ENCODE data around the gene SEPTIN12.

Gene SEPTIN12

DNA sequence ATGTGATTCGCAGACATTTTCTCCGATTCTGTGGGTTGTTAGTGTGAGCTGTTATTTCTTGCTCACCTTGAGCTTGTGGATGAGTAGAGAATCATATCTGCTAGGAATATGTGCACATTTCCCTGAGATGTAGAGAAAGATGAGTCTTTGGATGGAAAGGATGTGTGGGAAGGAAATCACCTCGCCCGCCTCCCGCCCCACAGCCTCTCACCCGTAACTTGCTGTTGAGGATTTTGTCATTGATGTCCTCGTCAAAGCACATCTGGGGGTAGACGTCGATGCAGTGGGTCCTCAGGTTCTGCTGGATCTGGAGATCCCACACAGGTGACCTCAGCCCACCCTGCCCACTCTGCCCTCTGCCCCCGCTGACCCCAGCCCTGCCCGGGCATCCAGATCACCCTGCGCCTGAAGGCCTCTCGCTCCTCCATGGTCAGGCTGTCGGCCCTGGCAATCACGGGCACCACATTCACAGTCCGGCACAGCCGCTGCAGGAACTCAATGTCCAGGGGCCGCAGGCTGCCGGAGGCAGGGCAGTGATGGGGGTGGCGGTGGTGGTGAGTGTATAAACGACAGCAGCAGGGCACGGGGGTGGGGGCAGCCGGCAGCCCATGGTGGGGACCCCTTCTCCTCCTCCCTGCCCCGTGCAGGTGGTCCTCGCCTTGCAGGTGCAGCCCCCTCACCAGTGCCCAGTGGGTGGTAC lies 4.7 kb downstream of the SEPTIN12 start:
- DNase-seq: no peak

DNA sequence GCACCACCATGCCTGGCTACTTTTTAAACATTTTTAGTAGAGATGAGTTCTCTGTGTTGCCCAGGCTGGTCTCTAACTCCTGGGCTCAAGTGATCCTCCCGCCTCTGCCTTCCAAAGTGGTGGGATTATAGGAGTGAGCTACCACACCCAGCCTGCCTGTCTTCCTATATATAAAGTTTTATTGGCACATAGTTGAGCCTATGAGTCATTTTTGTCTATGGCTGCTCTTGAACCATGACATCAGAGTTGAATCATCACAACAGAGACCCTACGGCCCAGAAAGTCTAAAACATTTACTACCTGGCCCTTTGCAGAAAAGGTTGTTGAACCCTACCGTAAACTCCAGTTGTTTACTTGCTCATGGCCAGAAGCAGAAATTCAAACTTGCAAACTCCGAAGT lies 7.9 kb downstream of the SEPTIN12 start:
- peak; percentile 45 for DNase-seq

DNA sequence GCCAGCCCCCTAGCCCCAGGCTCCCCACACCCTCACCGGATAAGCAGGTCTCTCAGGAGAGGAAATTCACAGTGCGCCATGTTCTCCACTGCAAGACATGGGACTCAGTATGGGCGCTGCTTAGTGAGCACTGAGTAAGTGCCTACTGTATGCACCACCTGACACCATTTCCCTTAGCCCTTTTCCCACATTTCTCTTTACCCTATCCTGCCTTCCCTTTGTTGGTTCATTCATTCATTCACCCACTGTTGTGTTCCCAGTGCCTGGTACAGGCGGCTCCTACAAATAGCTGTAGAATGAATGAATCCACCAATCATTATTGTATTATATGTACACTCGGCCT lies 10.1 kb downstream of the SEPTIN12 start:
- DNase-seq: no peak

DNA sequence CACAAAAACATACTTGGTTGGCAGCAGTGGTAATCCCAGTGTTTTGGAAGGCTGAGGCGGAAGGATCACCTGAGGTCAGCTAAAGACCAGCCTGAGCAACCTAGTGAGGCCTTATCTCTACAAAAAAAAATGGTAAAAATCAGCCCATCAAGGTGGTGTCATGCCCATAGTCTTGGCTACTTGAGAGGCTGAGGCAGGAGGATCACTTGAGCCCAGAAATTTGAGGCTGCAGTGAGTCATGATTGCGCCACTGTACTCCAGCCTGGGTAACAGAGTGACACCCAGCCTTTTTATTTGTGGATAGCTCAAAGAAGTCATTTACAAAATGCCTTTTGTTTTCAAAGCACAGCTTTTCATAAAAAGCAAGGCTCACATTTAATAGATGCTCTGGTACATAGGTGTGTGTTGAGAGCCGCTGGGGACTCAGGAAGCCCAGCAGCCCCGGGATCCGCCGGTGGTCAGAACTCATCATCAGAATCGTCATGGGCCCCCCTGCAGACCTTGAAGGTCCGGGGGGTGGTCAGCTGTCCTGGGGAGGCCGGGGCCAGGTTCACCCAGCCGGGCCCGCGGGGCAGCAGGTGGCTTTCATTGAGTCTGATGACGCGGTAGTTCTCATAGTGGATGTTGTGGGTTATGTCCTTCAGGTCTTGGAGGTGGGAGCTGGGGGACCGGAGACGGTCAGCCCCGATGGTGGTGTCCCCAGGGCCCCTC lies 10.7 kb downstream of the SEPTIN12 start:
- DNase-seq: no peak

DNA sequence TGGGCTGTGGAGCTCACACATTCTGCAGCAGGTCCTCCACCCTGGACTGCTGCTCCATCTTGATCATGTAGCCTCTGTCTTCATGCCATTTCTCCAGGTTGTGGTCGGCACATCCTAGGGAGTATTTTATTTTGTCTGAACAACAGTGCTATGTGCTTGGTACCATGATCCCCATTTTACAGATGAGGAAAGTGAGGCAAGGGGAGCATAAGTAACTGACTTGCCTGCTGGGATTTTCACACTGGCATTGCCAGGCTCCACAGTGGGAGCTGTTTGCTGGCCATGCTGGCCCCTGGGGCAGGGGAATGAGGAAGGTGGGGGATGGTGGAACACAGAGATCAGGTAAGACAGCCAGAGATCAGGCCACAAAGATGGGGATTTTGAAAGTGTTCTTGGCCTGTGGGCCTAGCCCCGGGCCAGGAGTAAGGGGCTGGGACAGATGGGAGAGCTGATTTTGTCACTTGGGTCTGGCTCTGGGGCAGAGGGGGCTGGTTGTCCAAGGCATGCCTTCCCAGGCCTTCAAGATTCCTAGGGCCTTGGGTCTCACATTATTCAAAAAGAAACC lies 11.9 kb downstream of the SEPTIN12 start:
- DNase-seq: no peak

DNA sequence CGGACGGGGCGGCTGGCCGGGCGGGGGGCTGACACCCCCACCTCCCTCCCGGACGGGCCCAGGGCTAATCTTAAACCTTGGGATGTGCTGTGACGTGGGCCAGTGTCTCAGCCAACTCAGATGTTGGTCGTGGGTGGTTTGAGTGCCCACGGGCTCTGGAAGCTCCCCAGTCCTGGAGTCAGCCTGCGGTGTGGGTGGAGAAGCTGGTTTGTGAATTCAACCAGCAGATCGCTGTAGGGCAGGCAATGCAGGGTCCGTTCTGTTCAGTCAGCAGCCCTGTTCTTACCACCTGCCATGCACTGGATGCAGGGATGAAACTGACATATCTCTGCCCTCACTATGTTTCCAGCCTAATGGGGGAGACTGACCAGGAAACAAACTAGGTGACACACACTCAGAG lies 13.1 kb downstream of the SEPTIN12 start:
- DNase-seq: no peak

DNA sequence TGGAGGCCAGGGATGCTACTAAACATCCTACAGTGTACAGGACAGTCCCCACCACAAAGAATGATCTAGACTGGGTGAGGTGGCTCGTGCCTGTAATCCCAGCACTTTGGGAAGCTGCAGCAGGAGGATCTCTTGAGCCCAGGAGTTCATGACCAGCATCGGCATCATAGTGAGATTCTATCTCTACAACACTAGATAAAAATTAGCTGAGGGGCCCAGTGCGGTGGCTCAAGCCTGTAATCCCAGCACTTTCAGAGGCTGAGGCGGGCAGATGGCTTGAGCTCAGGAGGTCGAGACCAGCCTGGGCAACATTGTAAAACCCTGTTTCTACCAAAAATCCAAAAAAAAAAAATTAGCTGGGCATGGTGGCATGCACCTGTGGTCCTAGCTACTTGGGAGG lies 15.8 kb downstream of the SEPTIN12 start:
- DNase-seq: no peak

DNA sequence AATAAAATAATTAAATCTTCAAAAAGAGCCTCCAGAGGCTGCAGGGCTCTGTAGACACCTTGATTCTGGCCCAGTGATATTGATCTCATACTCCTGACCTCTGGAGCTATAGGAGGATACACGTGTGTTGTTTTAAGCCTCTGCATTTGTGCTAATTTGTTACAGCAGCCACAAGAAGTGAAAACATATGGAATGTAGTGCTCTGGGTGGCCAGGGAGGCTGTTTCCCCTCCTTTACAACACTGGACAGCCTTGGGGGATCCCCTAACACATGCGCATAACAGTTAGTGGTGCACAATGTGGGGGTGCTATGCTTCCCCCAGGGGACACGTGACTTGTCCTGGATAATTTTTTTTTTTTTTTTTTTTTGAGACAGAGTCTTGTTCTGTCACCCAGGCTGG lies 16.5 kb downstream of the SEPTIN12 start:
- DNase-seq: no peak

DNA sequence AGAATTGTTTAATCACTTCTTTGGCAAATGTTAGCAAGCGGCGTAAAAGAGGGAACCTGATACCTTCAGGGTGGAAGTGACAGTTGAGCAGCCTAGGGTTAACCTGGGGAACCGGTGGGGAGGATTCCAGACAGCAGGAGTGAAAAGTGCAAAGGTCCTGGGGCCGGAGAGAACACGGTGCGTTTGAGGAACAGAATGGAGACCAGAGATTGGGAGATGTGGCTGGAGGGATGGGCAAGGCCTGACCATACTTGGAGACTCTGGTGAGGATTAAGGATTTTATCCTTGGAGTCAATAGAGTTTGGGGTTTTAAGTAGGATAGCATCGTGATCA lies 18.9 kb downstream of the SEPTIN12 start:
- DNase-seq: no peak

DNA sequence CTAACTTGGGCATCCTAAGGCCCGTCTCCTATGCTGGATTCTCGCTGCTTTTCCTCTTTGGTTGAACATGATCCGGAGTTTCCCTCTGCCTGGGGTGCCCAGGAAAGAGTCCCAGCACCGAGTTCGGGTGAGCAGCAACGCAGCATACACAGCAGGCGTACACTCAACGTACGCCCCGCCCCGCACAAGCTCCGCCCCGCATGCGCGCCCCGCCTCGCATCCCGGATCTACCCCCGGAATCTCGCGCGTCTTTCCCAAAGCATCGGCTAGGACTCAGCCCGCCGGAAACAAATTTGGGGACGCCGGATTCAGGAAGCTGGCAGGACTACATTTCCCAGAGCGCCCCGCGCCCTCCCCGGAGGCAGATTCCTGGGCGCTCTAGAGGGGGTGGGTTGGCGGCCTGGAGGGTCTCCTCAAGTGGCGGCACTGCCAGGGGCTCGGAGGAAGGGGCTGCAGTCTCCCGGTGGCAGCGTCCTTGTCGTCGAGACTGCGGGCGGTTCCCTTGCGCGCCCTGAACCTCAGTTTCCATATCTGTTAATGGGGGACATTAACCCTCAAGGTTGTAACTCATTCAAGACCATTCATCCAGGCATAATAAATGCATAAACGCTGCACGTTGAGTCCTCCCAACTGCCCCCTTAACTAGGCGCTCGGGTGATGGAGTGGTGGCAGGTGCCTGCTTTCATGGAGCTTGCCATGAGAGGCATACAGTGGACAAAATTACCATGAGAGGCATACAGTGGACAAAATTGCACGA lies 19.4 kb downstream of the SEPTIN12 start:
- peak; percentile 95 for DNase-seq

DNA sequence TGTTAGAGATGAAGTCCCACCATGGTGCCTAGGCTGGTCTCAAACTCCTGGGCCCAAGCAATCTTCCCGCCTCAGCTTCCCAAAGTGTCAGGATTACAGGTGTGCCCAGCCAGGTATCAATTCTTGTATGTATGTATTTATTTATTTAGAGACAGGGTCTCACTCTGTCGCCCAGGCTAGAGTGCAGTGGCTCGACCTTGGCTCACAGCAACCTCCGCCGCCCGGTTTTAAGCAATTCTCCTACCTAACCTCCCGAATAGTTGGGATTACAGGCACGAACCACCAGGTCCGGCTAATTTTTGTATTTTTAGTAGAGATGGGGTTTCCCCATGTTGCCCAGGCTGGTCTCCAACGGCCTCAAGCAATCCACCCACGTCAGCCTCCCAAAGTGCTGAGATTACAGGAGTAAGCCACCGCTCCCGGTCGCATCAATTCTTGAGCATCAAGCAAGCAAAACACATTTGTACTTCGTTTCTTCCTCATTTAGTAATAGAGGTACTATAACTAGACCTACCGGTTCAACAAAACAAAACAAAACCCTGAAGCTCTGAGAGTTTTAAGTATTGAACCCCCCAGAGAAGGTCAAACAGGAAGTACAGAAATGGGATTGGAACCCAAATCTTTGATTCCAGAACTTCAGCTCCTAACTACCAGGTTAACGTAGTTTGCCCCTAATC lies 20.1 kb downstream of the SEPTIN12 start:
- DNase-seq: peak; percentile 41

DNA sequence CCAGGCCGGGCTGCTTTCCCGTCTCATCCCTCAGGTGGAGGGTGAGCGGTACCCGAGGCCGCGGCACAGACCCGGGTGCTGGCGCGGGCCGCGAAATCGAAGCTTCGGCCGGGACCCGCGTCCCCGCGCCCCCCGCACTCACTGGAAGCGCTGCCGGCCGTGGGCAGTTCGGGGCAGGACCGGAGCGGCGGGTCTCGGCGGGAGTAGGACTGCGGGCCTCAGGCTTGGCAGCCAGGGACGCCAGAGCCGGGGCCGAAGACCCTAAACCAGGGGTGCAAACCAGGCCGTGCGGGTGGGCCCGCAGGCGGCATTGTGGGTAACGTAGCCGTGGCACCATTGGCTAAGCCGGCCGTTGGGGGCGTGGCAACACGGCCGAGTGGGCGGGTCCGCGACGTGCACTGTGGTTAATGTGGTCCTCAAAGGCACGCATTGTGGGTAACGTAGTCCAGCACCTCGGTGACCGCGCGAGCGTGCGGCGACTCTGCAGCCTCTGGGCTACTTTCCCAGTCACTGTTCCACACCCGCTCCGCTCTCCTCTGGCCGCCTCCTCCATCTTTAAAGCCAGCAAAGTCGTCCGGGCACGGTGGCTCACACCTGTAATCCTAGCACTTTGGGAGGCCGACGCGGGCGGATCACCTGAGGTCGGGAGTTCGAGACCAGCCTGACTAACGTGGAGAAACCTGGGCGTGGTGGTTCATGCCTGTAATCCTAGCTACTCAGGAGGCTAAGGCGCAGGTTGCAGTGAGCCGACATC lies 21.1 kb downstream of the SEPTIN12 start, which contains the start of gene ZNF500:
ZNF500 (minus strand) TSS at position 288 of the 754 bp plus-strand sequence. CDS start 1,184 bp downstream, outside the sequence.
- DNase-seq: peak; percentile 94

DNA sequence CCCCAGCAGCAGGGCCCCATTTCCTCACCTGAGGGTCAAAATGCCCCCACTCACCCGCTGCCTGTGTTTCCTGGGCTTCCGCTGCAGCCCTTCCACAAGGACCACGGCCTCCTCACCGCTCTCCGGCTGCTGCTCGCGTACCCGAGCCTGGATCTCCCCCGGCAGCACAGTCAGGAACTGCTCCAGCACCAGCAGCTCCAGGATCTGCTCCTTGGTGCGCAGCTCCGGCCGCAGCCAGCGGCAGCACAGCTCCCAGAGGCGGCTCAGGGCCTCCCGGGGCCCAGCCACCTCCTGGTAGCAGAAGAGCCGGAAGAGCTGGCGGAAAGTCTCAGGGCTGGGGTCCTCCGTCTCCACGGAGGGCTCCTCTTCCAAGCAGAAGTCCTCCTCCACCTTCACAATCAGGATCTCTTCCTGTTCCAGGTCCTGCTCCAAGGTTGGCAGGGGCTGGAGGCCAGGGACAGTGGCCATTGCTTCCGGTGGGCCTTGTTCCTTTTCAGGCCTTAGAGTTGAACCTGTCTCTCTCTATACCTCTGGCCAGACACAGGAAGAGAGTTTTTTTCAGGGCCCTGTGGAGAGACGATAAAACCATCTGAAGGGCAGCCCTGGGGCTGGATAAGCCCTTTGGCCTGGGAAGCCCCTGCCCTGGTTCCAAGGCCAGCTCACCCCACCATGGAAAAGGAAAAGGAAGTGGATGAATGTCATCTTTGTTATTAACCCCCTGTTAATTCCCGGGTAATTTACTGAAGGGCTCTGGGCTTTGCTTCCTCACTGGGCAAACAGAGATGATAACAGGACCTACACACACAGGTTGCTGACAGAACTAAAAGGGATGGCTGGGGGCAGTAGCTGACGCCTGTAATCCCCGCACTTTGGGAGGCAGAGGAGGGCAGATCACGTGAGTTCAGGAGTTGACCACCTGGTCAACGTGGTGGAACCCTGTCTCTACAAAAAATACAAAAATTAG lies 22.4 kb downstream of the SEPTIN12 start:
- no peak for DNase-seq

DNA sequence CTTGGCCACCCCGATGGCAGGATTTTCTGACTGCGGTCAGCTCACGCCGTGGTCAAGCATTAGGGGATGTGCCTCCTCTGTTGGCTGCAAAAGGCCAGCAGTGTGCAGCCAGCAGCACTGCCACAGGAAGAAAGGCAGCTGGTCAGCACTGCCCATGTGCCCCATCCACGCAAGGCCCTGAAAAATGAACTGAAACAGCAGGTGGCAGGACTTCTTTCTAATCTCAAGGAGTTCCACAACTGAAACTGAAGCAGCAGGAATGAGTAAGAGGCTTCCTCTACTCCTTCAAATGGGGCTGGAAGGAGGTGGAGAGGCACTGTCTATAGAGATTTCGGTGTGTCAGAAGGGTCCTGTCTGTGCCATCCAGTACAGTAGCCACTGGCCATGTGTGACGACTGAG lies 24.4 kb downstream of the SEPTIN12 start:
- DNase-seq: no peak

DNA sequence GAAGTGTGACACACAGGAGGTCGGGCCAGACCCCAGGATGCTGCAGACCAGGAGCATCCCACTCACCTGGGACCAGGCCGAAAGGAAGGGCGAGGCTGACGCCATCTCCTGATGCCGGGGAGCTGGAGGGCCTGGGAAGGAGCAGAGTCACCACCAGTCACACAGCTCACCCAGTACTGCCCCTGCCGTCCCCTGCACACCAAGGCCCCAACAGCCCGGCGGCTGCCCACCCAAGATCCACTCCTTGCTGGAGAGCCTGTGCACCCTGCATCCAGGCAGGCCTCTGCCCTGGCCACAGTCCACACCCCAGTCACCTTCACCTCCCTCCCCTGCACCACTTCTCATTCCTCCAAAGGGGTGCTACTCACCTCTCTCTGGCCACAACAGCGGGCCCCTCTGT lies 25.9 kb downstream of the SEPTIN12 start:
- no peak for DNase-seq

DNA sequence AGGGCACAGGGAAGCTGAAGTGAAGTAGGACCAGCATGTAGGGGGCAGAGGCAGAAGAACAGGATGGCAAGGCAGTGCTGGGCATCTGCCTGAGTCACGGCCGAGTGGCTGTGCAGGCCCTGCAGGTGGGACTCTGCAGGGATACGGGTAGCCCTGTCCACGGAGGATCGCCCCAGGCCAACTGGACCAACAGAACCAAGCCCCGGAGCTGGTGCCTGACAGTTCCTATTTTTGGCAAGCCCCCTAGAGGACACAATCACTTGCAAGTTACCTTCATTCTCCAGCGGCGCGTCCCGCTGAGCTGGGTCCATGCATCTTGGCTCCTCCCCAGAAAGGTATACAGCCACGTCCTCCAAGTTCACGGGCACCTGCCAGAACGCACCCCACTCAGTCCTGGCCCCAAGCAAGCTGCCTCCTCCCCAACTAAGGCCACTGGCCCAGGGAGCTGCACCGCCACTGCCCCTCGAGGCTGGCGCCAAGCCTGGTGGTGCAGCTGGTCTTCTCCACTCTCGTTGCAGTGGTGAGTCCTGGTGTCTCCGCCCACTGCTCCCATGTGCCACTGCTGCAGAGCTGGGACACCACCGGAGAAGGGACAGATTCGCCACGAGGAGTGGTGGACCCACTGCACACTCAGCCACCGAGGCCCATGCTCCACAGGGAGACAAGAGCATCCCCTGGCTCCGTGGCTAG lies 27.8 kb downstream of the SEPTIN12 start:
- no peak for DNase-seq

DNA sequence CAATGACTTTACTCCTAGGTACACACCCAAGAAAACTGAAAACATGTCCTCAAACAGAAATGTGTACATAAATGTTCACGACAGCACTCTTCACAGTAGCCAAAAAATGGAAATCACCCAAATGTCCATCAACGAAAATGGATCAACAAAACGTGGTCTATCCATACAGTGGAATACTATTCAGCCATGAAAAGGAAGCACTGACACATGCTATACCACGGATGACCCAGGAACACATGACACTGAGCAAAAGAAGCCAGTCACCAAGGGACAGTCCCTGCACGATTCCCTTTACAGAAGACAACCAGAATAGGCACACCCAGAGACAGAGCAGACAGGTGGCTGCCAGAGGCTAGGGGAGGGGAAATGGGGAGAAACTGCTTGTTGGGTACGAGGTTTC lies 32.5 kb downstream of the SEPTIN12 start:
- no peak for DNase-seq

DNA sequence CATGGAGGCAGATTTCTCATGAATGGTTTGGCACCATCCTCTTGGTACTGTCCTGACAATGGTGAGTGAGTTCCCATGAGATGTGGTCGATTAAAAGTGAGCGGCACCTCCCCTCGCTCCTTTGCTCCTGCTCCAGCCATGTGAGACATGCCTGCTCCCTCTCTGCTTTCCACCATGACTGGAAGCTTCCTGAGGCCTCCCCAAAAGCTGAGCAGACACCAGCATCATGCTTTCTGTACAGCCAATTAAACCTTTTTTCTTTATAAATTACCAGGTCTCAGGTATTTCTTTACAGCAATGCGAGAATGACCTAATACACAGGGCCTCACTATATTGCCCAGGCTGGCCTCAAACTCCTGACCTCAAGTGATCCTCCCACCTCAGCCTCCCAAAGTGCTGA lies 33.3 kb downstream of the SEPTIN12 start:
- DNase-seq: no peak

DNA sequence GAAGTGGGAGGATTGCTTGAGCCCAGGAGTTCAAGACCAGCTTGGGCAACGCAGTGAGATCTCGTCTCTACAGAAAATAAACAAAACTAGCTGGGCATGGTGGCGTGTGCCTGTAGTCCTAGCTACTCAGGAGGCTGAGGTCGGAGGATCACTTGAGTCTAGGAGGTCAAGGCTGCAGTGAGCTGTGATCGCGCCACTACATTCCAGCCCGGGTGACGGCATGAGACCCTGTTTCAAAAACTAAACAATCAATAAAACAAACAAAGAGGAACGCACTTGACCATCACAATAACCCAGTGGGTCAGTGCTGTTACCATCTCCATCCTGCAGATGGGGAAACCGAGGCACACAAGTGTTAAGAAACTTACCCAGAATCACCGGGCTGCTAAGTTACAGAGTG lies 34.9 kb downstream of the SEPTIN12 start:
- DNase-seq: no peak

DNA sequence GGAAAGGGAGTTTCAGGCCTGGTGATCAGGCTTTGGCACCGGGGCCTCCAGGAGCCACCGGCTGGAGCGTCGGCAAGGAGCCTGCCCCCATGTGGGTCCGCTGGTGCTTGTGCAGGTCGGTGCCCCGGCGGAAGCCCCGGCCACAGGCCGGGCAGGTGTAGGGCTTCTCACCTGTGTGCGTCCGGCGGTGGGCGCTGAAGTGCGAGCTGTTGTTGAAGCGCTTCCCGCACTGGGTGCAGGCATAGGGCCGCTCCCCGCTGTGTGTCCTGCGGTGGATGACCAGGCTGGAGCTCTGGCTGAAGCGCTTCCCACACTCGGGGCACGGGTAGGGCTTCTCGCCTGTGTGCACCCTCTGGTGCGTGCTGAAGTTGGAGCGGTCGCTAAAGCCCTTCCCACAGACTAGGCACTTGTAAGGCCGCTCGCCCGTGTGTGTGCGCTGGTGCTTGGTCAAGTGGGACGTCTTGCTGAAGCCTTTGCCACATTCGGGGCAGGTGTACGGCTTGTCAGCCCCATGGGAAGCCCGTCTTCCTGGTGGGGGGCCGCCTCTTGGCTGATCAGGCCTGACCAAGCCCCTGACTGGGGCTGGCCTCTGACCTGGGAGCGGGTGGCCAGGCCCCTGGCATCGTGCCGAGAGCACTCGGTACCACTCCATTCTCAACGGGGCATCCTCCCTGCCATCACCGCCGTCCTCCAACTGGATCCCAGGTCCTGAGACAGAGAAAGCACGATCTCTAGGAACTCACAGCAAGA lies 35.6 kb downstream of the SEPTIN12 start:
- DNase-seq: no peak

Data from EL (cell line).